Heart left ventricle (tissue), 16 donors: ENCODE measurements around the gene SHISA9. TPM values are rescaled to one million over a fixed set of nuclear protein-coding genes. Genes with fewer than 3 reads are reported as not detected.

Experiments used
- ATAC-seq, 4 donors: fragments of 200-7000 bp; cut with Tn5 transposase; one replicate each; pipeline ENCODE4 v1.9.1; 2020 to 2022; ENCODE audit warnings: moderate library complexity in 4 of 4, mild to moderate bottlenecking in 3 of 4, moderate number of reproducible peaks in 1 of 4
- DNase-seq, 5 donors: peaks; one replicate each; pipeline ENCODE4 v3.0.0-alpha.2; 2020
- H3K27ac ChIP-seq, 12 donors: fragments of 200-600 bp; sonication (generic) in 4 of 12; one replicate each; pipeline versions ENCODE4 v1.5.0 to v1.8.0; 2016 to 2022; ENCODE audit warnings: mild to moderate bottlenecking in 2 of 12
- H3K27me3 ChIP-seq, 9 donors: fragments of 200-600 bp; sonication (generic) in 2 of 9; one replicate each; pipeline versions ENCODE4 v1.5.1 to v1.8.0; 2016 to 2022; ENCODE audit warnings: mild to moderate bottlenecking in 3 of 9
- H3K36me3 ChIP-seq, 9 donors: fragments of 200-600 bp; sonication (generic) in 2 of 9; one replicate each; pipeline versions ENCODE4 v1.5.0 to v1.8.0; 2018 to 2022; ENCODE audit warnings: mild to moderate bottlenecking in 2 of 9
- H3K4me1 ChIP-seq, 12 donors: fragments of 200-600 bp; sonication (generic) in 4 of 12; one replicate each; pipeline versions ENCODE4 v1.5.0 to v1.8.0; 2016 to 2022; ENCODE audit warnings: mild to moderate bottlenecking in 3 of 12
- H3K4me3 ChIP-seq, 12 donors: fragments of 200-600 bp; sonication (generic) in 4 of 12; one replicate each; pipeline versions ENCODE4 v1.5.0 to v1.8.0; 2017 to 2022; ENCODE audit warnings: mild to moderate bottlenecking in 9 of 12, moderate library complexity in 4 of 12
- H3K9me3 ChIP-seq, 12 donors: fragments of 200-600 bp; sonication (generic) in 4 of 12; one replicate each; pipeline versions ENCODE4 v1.5.0 to v1.8.0; 2016 to 2022; ENCODE audit warnings: mild to moderate bottlenecking in 1 of 12
- CTCF ChIP-seq, 12 donors: fragments of 200-600 bp; sonication (generic) in 4 of 12; IDR thresholded peaks; one replicate each; pipeline versions ENCODE4 v1.5.0 to v1.8.0; 2018 to 2022; ENCODE audit warnings: antibody characterized with exemption in 12 of 12, mild to moderate bottlenecking in 5 of 12
- POLR2A ChIP-seq, 2 donors: fragments of 450-650 bp; IDR thresholded peaks; one replicate each; pipeline ENCODE4 v1.6.1; 2017; ENCODE audit warnings: antibody characterized with exemption in 2 of 2, mild to moderate bottlenecking in 2 of 2, moderate library complexity in 2 of 2
- WGBS, 4 donors: extraction: QIAGEN DNeasy Blood & Tissue Kit in 2 of 4; methylation state at CpG; one replicate each; pipeline versions ENCODE4 v1.1.5 to v1.1.7; 2013 to 2018; 5-methylcytosine and 5-hydroxymethylcytosine counted together
- intact Hi-C, 10 donors: fragments of 100-400 bp; cut with DNase I; formaldehyde crosslinking; loops; one replicate each; pipeline versions ENCODE4 v1.11.1 to v1.14.2; 2022
- polyA plus RNA-seq, 2 donors: library from polyadenylated mRNA; stranded (reverse); fragments of 200-250 nt; gene quantifications; one replicate each; pipeline ENCODE4 v1.2.3, GENCODE V29; 2013
- total RNA-seq, 9 donors: library from RNA; depleted of rRNA in 2 of 9; stranded (reverse); fragments of >200 nt in 2 of 9; fragmentation: NEBNext Ultra II Directional in 3 of 9; extraction: Animal tissue kit (Norgen Biotek cat#: 25700) in 3 of 9; gene quantifications; one replicate each; pipeline versions ENCODE4 v1.1.0 to v1.2.4, GENCODE V29; 2016 to 2023
- donor health status: ischemic (EF 13 %, LVEDD 7.1; RV severe dilation, severe dysfunction).
- donor health status: healthy with polysubstance abuse.
- donor health status: DM: no; HTN: yes; CAD: no.
- donor health status: DM: no; HTN: no; CAD: no.
- donor health status: ischemic (EF 25% LVEDD 6.9; RV normal size, moderate dysfunction).
- donor health status: ischemic (EF 25% LVEDD 5.7; RV mildly dilated, moderate dysfunction).
- donor health status: healthy.
- donor health status: DM: yes; HTN: yes; CAD: no.
- donor health status: ischemic (EF 35%, LVEDD 5.7; RV mildly dilated, moderate dysfunction).
- donor health status: nonischemic (EF 11% LVEDD 7.7; RV severe dilation, severe dysfunction).
- donor health status: DM: yes; HTN: yes; CAD: no.
- donor health status: PGD.
- donor health status: ischemic (EF 29% LVEDD 5.4; RV normal size, mild dysfunction).
- donor health status: nonischemic (EF 23%, LVEDD 6.1; RV moderate dilation, normal function).

The SHISA9 gene
- total and polyA plus RNA-seq, 11 donors = 0.08 to 0.83 (median 0.24) TPM; not detected in 1

GRCh38 chr16:12992066-12992465, 90.7 kb downstream of the SHISA9 start:
- H3K27ac ChIP-seq = no peak overlapping the region
- 77 to 89% (median 82%) methylated on average over 5 of the region's 5 CpGs for WGBS, 4 donors
- ATAC-seq = no peak

GRCh38 chr16:12994402-12994801, 93.0 kb downstream of the SHISA9 start:
- DNase-seq (no peak), ATAC-seq (no peak)
- 65 to 71% (median 69%) methylated on average over 4 of the region's 4 CpGs for WGBS, 4 donors
- no peak overlapping the region for H3K4me3 ChIP-seq
- no peak overlapping the region for H3K27ac ChIP-seq
- no peaks in the 10 kb centered on the region for H3K4me1 ChIP-seq
- intact Hi-C loops = no loop called here
- H3K27me3 ChIP-seq = no peaks in the 10 kb centered on the region
- TF ChIP-seq POLR2A (IDR thresholded peaks at IDR 0.05) = no peak
- no peak for TF ChIP-seq CTCF (IDR thresholded peaks at IDR 0.05)
- H3K9me3 ChIP-seq = no peaks in the 10 kb centered on the region
- no peaks in the 10 kb centered on the region for H3K36me3 ChIP-seq

More at GRCh38 chr16:12992066-12992465, 90.7 kb downstream of the SHISA9 start:
- intact Hi-C loops = no loop called here
- no peak overlapping the region for H3K4me3 ChIP-seq
- H3K27me3 ChIP-seq = peaks cover 0 to 4% (median 0%) of the 10 kb centered on the region in 9 donors
- TF ChIP-seq CTCF (IDR thresholded peaks at IDR 0.05) (no peak), POLR2A (IDR thresholded peaks at IDR 0.05) (no peak)
- H3K4me1 ChIP-seq = no peaks in the 10 kb centered on the region
- no peaks in the 10 kb centered on the region for H3K9me3 ChIP-seq
- no peak for DNase-seq
- no peaks in the 10 kb centered on the region for H3K36me3 ChIP-seq

GRCh38 chr16:12995721-12996372, 94.4 kb downstream of the SHISA9 start:
- intact Hi-C loops = no loop called here
- H3K36me3 ChIP-seq = no peaks in the 10 kb centered on the region
- no peak for ATAC-seq
- H3K4me3 ChIP-seq = no peak overlapping the region
- no peaks in the 10 kb centered on the region for H3K4me1 ChIP-seq
- DNase-seq = no peak
- no peaks in the 10 kb centered on the region for H3K27me3 ChIP-seq
- no peaks in the 10 kb centered on the region for H3K9me3 ChIP-seq
- WGBS, 4 donors = 59 to 71% (median 65%) methylated on average over 7 of the region's 7 CpGs
- no peak overlapping the region for H3K27ac ChIP-seq
- TF ChIP-seq POLR2A (IDR thresholded peaks at IDR 0.05) = no peak
- TF ChIP-seq CTCF (IDR thresholded peaks at IDR 0.05) = no peak

GRCh38 chr16:12998361-12999085, 97.1 kb downstream of the SHISA9 start:
- DNase-seq (no peak), ATAC-seq (no peak)
- Histone ChIP-seq H3K9me3 (no peaks in the 10 kb centered on the region), H3K4me1 (no peaks in the 10 kb centered on the region), H3K4me3 (no peak overlapping the region), H3K27me3 (no peaks in the 10 kb centered on the region), H3K27ac (no peak overlapping the region), H3K36me3 (no peaks in the 10 kb centered on the region)
- TF ChIP-seq CTCF (IDR thresholded peaks at IDR 0.05) (no peak), POLR2A (IDR thresholded peaks at IDR 0.05) (no peak)
- intact Hi-C loops = no loop called here
- 85 to 90% (median 86%) methylated on average over 7 of the region's 7 CpGs for WGBS, 4 donors
